Coronary artery (tissue), 2 donors: Measurements from ENCODE around the gene CFAP410.

Experiments
- DNase-seq: peaks from one replicate; pipeline ENCODE4 v3.0.0-alpha.2; 2017; ENCODE audit warnings: low spot score
- H3K27ac ChIP-seq, 2 donors: fragments of 200-600 bp; sonication (generic); one replicate each; pipeline ENCODE4 v1.5.1; 2016 to 2019
- H3K4me3 ChIP-seq: fragments of 200-600 bp; sonication (generic); 2 replicates; pipeline ENCODE4 v1.5.1; 2016; ENCODE audit warnings: mild to moderate bottlenecking, moderate library complexity
- TF ChIP-seq, protein P1 (sequence below): fragments of 200-600 bp; sonication (generic); IDR thresholded peaks from one replicate; pipeline ENCODE4 v1.5.1; 2019; ENCODE audit warnings: antibody characterized with exemption

Gene CFAP410

DNA sequence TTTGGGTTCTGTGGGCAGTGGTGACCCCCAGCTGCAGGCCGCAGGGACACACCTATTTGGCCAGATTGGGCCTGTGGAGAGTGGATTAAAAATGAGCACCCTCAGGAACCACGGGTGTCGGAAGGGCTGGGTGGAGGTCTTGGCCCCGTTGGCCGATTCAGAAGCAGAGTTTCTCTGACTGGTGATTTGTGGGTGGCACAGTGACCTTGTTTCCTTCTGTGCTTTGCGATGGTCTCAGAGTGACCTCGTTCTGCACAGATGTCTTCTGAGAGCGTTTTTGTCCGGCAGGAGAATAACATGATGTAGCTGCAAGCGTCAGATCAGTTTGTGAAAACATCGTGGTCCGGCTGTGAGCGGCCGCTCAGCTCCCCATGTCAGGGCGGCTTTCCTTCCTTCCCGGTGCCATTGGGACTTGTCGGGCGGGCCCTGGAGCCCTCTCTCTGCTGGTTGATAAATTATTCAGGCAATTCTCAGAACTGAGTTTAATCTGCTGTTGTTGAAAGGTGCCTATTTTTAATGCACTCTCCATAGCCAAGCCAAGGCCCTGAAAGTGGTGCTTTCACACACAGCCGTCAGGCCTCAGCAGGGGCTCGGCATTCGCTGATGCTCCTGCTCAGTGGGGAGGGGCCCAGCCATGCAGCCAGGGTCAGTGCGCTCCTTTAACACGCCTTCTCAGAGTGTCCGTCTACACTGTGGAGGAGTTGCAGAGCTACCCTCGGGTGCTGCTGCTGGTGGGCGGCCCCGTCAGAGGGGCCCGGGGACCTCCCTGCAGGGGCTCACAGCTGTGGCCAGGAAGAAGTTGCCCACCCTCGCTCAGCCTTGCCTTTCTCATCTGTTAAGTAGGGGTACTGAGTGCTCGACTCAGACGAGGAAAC lies 41.0 kb upstream of the CFAP410 start:
- Histone ChIP-seq H3K27ac (no peak overlapping the region), H3K4me3 (no peak overlapping the region)
- TF ChIP-seq, protein P1, sequence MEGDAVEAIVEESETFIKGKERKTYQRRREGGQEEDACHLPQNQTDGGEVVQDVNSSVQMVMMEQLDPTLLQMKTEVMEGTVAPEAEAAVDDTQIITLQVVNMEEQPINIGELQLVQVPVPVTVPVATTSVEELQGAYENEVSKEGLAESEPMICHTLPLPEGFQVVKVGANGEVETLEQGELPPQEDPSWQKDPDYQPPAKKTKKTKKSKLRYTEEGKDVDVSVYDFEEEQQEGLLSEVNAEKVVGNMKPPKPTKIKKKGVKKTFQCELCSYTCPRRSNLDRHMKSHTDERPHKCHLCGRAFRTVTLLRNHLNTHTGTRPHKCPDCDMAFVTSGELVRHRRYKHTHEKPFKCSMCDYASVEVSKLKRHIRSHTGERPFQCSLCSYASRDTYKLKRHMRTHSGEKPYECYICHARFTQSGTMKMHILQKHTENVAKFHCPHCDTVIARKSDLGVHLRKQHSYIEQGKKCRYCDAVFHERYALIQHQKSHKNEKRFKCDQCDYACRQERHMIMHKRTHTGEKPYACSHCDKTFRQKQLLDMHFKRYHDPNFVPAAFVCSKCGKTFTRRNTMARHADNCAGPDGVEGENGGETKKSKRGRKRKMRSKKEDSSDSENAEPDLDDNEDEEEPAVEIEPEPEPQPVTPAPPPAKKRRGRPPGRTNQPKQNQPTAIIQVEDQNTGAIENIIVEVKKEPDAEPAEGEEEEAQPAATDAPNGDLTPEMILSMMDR, result no peak
- DNase-seq, result peak; percentile 62

DNA sequence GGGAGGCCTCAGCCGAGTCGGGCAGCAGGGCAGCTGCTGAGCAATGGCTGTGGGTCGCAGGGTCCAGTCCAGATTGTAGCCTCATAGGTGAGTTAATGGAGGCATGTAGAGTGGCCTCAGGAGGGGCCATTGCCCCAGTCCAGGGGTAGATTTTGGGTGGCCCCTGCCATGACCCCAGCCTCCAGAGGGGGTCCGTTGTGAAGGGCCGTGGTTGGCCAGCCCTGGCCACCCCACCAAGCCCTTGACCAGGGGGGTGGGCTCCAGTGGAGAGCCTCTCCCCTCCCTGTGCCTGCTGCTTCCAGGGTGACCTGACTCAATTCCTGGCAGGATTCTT lies 40.3 kb upstream of the CFAP410 start:
- Histone ChIP-seq H3K27ac (no peak overlapping the region), H3K4me3 (no peak overlapping the region)
- TF ChIP-seq, protein P1, result no peak
- no peak for DNase-seq

DNA sequence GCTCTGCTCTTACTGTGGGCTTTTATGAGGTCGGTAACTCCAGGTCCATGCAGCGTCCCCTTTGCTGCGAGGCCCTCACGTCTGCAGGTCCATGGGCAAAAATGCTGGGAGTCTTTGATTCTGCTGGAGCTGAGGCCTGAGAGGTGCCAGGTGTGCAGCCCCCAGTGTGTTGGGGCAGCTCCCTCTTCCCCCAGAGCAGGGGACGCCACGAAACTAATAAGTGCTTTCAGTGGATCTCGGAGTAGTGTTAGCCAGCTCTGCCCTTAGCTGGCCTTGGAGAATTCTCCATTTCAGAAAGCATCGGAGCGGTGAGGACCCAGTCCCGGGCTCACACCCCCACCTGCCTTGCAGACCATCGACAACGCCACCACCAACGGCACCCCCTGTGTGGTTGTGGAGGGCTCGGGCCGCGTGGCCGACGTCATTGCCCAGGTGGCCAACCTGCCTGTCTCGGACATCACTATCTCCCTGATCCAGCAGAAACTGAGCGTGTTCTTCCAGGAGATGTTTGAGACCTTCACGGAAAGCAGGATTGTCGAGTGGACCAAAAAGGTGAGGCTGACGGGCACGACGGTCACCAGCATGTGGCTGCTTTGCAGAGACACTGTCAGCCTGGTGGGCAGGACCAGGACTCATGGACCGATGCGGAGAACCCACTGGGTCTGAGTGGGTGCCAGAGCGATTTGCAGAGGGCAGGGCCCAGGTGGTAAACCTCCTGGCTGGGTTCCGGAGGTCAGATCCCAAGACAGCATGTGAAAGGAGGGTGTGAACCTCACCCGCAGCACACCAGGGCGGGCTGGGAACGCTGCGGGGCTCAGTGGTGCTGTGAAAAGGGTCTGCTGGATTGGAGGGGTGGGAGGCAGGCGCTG lies 39.7 kb upstream of the CFAP410 start:
- peak; percentile 65 for DNase-seq
- H3K4me3 ChIP-seq, result no peak overlapping the region
- TF ChIP-seq, protein P1, result no peak
- no peak overlapping the region for H3K27ac ChIP-seq

DNA sequence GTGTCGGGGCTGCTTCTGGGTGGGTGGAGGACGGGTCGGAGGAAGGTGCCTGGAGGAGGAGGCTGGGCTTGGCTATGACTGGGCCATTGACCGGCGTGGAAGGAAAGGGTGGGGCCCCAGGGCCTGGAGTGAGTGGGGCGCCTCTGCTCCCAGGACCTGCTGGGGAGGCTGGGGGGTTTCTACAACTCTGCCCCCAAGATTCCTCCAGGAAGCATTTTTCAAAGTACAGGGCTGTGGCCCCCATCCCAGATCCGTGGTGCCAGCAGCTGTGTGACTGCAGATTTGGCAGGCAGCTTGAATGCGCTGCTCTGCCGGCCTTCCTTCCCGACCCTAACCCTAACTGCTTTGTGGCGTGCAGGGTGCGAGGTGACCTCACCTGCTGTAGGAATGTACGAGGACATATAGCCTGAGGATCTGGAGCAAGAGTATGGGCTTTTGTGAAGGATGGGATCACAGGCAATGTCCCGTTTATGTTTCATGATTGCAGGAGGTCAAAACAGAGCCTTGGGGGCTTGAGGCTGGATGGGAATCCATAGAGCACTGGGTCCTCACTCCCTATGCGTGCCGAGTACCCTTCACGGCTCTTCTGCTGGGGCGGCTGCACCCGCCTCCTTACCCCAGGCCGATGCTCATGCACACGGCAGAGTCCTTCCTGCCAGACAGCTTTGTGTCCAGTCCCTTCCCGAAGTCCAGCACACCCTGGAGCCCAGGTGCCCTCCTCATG lies 38.9 kb upstream of the CFAP410 start:
- DNase-seq, result peak; percentile 55

DNA sequence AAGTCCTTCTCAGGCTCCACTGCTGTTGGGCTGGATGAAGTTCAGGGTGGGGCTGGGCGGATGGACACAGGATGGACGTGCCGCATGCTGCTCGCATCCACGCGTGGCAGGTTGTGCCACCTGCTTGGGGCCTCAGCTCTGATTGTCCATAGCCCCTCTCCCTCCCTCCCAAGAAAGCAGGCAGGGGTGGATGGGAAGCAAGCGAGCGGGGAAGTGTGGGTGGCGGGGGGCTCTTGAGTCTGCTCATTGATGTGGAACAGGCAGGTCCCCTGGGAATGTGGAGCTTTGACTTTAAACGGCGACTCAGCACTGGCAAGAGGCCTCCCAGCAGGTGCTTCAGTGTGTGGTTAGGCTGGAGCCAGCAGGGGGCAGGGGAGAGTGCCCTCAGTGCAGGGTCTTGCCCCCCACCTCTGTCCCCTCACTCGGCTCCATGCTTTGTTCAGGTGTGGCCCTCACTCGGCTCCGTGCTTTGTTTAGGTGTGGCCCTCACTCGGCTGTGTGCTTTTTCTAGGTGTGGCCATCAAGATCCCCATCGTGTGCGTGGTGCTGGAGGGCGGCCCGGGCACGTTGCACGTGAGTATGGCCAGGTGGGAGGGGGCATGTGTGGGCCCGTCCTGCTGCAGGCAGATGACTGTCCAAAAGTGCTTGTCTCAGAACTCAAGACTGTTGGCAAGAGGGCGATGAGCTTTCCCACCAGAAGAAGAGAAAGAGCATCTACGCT lies 38.2 kb upstream of the CFAP410 start:
- H3K27ac ChIP-seq, result no peak overlapping the region
- TF ChIP-seq, protein P1, result no peak
- DNase-seq, result peak; percentile 56
- no peak overlapping the region for H3K4me3 ChIP-seq

More for the DNA sequence above, 38.9 kb upstream of the CFAP410 start:
- Histone ChIP-seq H3K27ac (no peak overlapping the region), H3K4me3 (no peak overlapping the region)
- TF ChIP-seq, protein P1, result no peak

DNA sequence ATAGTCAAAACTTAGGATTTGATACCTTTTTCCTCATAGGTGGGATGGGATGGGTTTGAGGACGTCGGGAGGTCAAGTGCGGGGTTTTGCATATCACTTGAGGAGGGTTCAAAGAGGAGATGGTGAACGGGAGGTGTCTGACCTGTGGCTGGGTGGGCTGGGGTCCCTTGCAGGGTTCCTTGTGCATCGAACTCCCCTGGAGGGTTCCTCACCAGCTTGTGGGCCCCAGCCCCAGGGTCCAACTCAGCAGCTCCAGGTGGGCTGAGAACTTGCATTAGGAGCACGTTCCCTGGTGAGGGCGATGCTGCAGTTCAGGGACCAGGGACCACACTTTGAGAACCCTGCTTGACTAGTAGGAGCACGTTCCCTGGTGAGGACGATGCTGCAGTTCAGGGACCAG lies 37.4 kb upstream of the CFAP410 start:
- no peak overlapping the region for H3K27ac ChIP-seq
- peak; percentile 38 for DNase-seq
- TF ChIP-seq, protein P1, result no peak
- no peak overlapping the region for H3K4me3 ChIP-seq
